ENCODE measurements around the gene LGR4. TPM values are rescaled to one million over a fixed set of nuclear protein-coding genes. Genes with fewer than 3 reads are reported as not detected.

The LGR4 gene
- total and polyA plus RNA-seq, 11 donors, result 7.4 to 39.1 (median 28.3) TPM

DNA sequence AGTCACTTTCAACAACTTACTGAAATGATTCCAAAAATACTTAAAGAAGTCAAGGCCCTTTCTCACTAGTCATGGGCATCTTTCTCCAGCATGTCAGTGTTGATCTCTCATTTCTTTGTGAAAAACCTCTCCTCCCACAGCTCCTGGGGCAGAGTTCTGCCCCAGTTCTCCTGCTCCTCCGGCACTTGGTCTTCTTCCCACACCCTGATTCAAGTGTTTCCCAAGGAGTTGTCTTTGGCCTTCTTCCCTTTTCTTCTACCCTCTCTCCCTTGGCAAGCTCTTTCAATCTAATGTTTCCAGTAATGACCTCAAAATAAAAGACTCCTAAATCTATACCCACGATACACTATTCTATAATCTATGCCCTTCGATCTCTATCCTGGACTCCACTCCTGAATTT lies 67.5 kb downstream of the LGR4 start:
- no peak for TF ChIP-seq POLR2A (IDR thresholded peaks at IDR 0.05)
- TF ChIP-seq, protein P1, sequence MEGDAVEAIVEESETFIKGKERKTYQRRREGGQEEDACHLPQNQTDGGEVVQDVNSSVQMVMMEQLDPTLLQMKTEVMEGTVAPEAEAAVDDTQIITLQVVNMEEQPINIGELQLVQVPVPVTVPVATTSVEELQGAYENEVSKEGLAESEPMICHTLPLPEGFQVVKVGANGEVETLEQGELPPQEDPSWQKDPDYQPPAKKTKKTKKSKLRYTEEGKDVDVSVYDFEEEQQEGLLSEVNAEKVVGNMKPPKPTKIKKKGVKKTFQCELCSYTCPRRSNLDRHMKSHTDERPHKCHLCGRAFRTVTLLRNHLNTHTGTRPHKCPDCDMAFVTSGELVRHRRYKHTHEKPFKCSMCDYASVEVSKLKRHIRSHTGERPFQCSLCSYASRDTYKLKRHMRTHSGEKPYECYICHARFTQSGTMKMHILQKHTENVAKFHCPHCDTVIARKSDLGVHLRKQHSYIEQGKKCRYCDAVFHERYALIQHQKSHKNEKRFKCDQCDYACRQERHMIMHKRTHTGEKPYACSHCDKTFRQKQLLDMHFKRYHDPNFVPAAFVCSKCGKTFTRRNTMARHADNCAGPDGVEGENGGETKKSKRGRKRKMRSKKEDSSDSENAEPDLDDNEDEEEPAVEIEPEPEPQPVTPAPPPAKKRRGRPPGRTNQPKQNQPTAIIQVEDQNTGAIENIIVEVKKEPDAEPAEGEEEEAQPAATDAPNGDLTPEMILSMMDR (IDR thresholded peaks at IDR 0.05), result no peak
- 82 to 91% (median 84%) methylated on average over 3 of the region's 3 CpGs for WGBS, 4 donors
- Histone ChIP-seq H3K9me3 (no peaks in the 10 kb centered on the region), H3K27ac (peak overlapping the region in 3 of 12 donors; percentile 36 to 72 (median 56)), H3K4me3 (no peak overlapping the region), H3K4me1 (peaks cover 0 to 54% (median 7%) of the 10 kb centered on the region in 12 donors), H3K36me3 (no peaks in the 10 kb centered on the region), H3K27me3 (no peaks in the 10 kb centered on the region)
- DNase-seq, result no peak
- intact Hi-C loops (cut with DNase I), result no loop called here
- ATAC-seq, result peak in 1 of 4 donors; percentile 39

DNA sequence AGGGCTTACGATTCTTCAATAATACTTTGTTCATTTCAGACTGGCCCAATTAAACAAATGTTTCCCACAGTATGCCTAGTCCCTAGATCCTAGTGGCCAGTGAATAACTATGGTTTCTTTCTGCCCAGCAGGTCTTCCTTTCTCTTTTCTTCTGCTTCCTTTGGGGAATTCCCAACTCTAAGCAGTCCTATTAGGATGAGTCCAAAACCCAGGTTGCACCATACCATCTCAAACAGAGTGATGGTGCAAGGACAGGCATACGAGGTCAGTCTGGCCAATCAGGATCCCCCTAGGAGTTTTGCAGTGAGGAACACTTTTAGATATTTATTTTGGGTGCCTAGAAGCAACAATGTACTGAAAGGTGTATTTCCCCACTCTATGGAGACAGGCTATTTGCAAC lies 68.2 kb downstream of the LGR4 start:
- no peak for TF ChIP-seq POLR2A (IDR thresholded peaks at IDR 0.05)
- TF ChIP-seq, protein P1 (IDR thresholded peaks at IDR 0.05), result no peak
- Histone ChIP-seq H3K36me3 (no peaks in the 10 kb centered on the region), H3K27ac (peak overlapping the region in 1 of 12 donors; percentile 72), H3K27me3 (no peaks in the 10 kb centered on the region), H3K9me3 (no peaks in the 10 kb centered on the region), H3K4me3 (no peak overlapping the region), H3K4me1 (peaks cover 0 to 50% (median 6%) of the 10 kb centered on the region in 12 donors)
- intact Hi-C loops (cut with DNase I), result no loop called here
- 85 to 88% (median 87%) methylated on average over 2 of the region's 2 CpGs for WGBS, 4 donors
- ATAC-seq (no peak), DNase-seq (no peak)

- DNase-seq, result no peak
- Histone ChIP-seq H3K9me3 (no peaks in the 10 kb centered on the region), H3K4me3 (no peak overlapping the region), H3K4me1 (peaks cover 0 to 39% (median 3%) of the 10 kb centered on the region in 12 donors), H3K27ac (no peak overlapping the region), H3K36me3 (no peaks in the 10 kb centered on the region), H3K27me3 (no peaks in the 10 kb centered on the region)
- TF ChIP-seq POLR2A (IDR thresholded peaks at IDR 0.05), result no peak
- TF ChIP-seq, protein P1 (IDR thresholded peaks at IDR 0.05), result no peak
- 82 to 94% (median 91%) methylated on average over 2 of the region's 2 CpGs for WGBS, 4 donors
- intact Hi-C loops (cut with DNase I), result no loop called here
- no peak for ATAC-seq
These were observed 69.4 kb downstream of the LGR4 start for GRCh38 chr11:27403195-27403594.

DNA sequence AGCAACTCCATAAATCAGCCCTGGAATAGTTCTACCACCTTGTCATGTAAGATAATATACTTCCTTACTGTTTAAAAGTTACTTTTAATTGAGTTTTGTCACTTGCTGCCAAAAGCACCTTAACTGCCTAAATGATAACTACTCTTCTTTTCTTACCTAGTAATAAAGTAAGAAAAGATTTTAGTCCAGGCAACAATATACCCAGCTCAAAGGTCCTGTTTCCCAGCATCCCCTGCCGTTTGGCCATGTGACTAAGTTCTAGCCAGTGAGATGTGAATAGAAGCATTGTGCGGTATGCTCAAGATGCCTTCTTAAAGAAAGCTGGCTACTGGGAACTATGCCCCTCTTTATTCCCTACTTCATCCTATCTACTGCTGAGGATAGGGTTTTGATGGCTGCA lies 70.1 kb downstream of the LGR4 start:
- Histone ChIP-seq H3K36me3 (no peaks in the 10 kb centered on the region), H3K27ac (no peak overlapping the region), H3K9me3 (no peaks in the 10 kb centered on the region), H3K4me3 (no peak overlapping the region), H3K4me1 (peaks cover 0 to 36% (median 2%) of the 10 kb centered on the region in 12 donors), H3K27me3 (no peaks in the 10 kb centered on the region)
- TF ChIP-seq POLR2A (IDR thresholded peaks at IDR 0.05), result no peak
- TF ChIP-seq, protein P1 (IDR thresholded peaks at IDR 0.05), result no peak
- ATAC-seq (no peak), DNase-seq (no peak)
- 91 to 100% (median 94%) methylated on average over 2 of the region's 2 CpGs for WGBS, 4 donors
- intact Hi-C loops (cut with DNase I), result no loop called here

All from heart left ventricle (tissue), 16 donors.